GM06990 (cell line): Measurements from ENCODE around the gene NCOA5.

Experiments
- DNase-seq: peaks from one replicate; pipeline ENCODE4 v3.0.0-alpha.2; 2011; ENCODE audit not compliant: insufficient read length; ENCODE audit errors: extremely low read depth
- H3K27me3 ChIP-seq: replicated peaks from 2 replicates; pipeline ENCODE4 v1.6.0; 2011; ENCODE audit warnings: low read length; ENCODE audit not compliant: control insufficient read depth, insufficient read depth
- H3K36me3 ChIP-seq: 2 replicates; pipeline ENCODE4 v1.5.1; 2011; ENCODE audit warnings: low read length; ENCODE audit not compliant: control insufficient read depth, insufficient read depth
- H3K4me3 ChIP-seq: replicated peaks from 2 replicates; pipeline ENCODE4 v1.5.1; 2011; ENCODE audit warnings: low read depth, mild to moderate bottlenecking, control low read depth, low read length
- CTCF ChIP-seq: IDR thresholded peaks from 2 replicates; pipeline ENCODE4 v1.5.1; 2011; ENCODE audit warnings: low read length, control low read depth, mild to moderate bottlenecking, inconsistent platforms; ENCODE audit not compliant: insufficient read depth, poor library complexity, severe bottlenecking

The NCOA5 gene

GRCh38 chr20:46031014-46031569 lies 58.7 kb downstream of the NCOA5 start:
- DNase-seq = no peak
- H3K27me3 ChIP-seq = peaks cover 8% of the 10 kb centered on the region
- no peak overlapping the region for H3K4me3 ChIP-seq
- no peaks in the 10 kb centered on the region for H3K36me3 ChIP-seq
- no peak for TF ChIP-seq CTCF

DNA sequence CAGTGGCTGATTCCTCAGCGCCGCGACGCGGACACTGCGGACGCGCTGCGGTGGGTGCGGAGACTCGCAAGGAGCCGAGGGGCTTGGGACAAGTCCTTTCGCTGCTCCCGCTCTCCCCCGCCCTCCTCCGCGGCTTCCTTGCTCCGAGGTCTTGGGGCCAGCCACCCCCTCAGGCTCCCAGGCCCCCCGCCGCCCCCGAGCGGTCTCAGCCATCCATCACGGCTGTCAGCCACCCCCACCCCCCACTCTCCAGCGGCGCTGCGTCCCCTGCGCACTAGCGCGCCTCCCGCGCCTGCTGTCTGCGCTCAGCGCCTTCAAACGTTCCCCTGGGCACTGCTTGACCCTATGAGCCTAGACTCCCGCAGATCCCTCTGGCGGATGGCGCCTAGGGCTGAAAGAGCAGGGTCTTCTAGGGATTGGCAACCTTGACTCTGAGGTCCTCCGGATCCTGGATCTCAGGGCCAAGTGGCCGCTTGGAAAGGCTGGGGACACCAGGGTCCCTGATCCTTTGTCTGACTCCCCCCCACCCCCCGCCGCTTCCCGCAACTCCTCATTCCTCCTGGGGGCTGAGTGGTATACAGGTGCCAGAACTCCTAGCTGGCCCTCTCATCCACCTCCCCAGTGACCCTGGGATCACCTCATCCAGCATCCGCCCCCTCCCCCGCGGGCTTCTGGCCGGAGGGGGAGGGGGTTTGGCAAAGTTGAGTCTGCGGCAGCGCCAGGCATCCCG lies 59.3 kb downstream of the NCOA5 start:
- TF ChIP-seq CTCF = no peak
- no peak overlapping the region for H3K4me3 ChIP-seq

DNA sequence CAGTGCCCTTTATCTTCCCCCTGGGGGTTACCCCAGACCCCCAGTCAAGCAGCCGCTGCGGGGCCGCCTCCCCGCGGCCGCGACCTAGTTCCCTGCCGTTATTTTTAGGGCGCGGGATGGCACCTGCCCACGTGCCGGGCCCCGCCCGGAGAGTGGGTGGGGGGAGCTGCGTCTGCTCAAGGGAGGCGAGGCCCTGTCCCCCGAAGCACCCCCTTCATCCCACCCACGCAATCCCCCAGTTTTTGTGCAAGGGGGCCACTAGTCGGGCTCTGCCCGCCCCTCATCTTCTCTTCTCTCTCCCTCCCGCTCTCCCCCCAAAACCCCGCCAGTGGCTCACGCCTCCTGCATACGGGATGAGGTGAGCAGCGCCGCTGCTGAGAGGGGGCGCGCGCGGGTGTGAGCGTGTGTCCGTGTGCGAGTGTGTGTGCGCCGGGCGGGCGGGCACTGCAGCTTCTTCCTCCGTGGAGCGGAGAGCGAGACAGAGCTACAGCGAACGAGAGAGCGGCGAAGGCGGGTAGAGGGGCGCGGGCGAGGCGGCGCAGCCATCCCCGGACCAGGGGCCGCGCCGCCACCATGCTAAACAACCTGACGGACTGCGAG lies 60.9 kb downstream of the NCOA5 start, which contains the start of gene SLC12A5:
TSS of gene SLC12A5 (plus strand) at position 444 of the 600 bp plus-strand sequence. CDS start at position 574, 130 bp downstream.
- H3K27me3 ChIP-seq = peaks cover 8% of the 10 kb centered on the region
- no peak within 1 kb of the TSS for H3K4me3 ChIP-seq
- H3K36me3 ChIP-seq = no peaks in the 10 kb centered on the region
- no peak for DNase-seq
- TF ChIP-seq CTCF = no peak

More for the DNA sequence above, 59.3 kb downstream of the NCOA5 start:
- H3K27me3 ChIP-seq = peaks cover 8% of the 10 kb centered on the region
- no peaks in the 10 kb centered on the region for H3K36me3 ChIP-seq
- DNase-seq = no peak

DNA sequence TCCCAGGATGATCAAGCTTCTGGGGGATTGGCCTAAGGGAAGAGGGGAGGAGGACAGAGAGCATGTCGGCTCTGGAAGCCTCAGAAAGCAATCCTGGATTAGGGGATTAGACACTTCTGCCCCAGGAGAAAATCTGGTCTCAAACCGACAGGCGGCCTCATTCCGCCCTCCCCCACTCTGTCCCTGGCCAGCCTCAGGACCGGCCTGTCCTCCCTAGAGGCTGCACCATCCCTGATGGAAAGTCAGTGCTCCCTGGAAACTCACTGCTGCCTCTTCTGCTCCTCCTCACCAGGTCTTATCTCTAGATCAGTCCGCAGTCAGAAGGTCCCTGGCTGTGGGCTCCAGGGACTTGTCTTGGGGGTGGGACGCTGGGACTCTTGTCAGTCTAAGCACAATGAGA lies 61.7 kb downstream of the NCOA5 start:
- Histone ChIP-seq H3K27me3 (peaks cover 8% of the 10 kb centered on the region), H3K4me3 (no peak overlapping the region), H3K36me3 (no peaks in the 10 kb centered on the region)
- DNase-seq = no peak
- TF ChIP-seq CTCF = no peak

- no peak for DNase-seq
- TF ChIP-seq CTCF = no peak
- no peak overlapping the region for H3K4me3 ChIP-seq
- peaks cover 8% of the 10 kb centered on the region for H3K27me3 ChIP-seq
- no peaks in the 10 kb centered on the region for H3K36me3 ChIP-seq
Measured at GRCh38 chr20:46027245-46027853, 62.4 kb downstream of the NCOA5 start.
